Ishikawa (cell line): Measurements from ENCODE around the gene FAM236A.
"Not testable (repeated sequence)": the region's sequence is repeated elsewhere in the genome, so short reads cannot be mapped to it uniquely, and the experiment has no call there.

Source experiments
- EP300 ChIP-seq: IDR thresholded peaks from 2 replicates; pipeline ENCODE4 v1.6.1; 2012; ENCODE audit warnings: borderline replicate concordance
- FOXM1 ChIP-seq: IDR thresholded peaks from 2 replicates; pipeline ENCODE4 v1.6.1; 2012; ENCODE audit warnings: low read depth, borderline replicate concordance
- MAX ChIP-seq: IDR thresholded peaks from 2 replicates; pipeline ENCODE4 v1.6.1; 2012
- NFIC ChIP-seq: IDR thresholded peaks from 2 replicates; pipeline ENCODE4 v1.6.1; 2012
- RAD21 ChIP-seq: IDR thresholded peaks from 2 replicates; pipeline ENCODE4 v1.6.1; 2012; ENCODE audit warnings: low read depth
- TAF1 ChIP-seq: IDR thresholded peaks from 2 replicates; pipeline ENCODE4 v1.6.1; 2012; ENCODE audit warnings: low read depth, mild to moderate bottlenecking
- TEAD4 ChIP-seq: IDR thresholded peaks from 2 replicates; pipeline ENCODE4 v1.6.1; 2012
- YY1 ChIP-seq: IDR thresholded peaks from 2 replicates; pipeline ENCODE4 v1.6.1; 2012; ENCODE audit warnings: low read depth

- TF ChIP-seq MAX, NFIC, YY1, RAD21, TAF1, EP300, FOXM1, TEAD4: not testable (repeated sequence)
These were observed 25.7 kb upstream of the FAM236A start, which contains the start of gene FAM236C for GRCh38 chrX:72912315-72912714.
